Adrenal gland (tissue), 12 donors: ENCODE results near the gene PLEKHA7. TPM values are rescaled to one million over a fixed set of nuclear protein-coding genes. Genes with fewer than 3 reads are reported as not detected.

Source experiments
- DNase-seq, 7 donors: peaks; one replicate each; pipeline ENCODE4 v3.0.0-alpha.2; 2019 to 2020
- H3K27ac ChIP-seq, 5 donors: fragments of 200-600 bp; sonication (generic) in 4 of 5; 1 replicate in 3 of 5; 2 replicates in 2 of 5; pipeline versions ENCODE4 v1.5.1 to v1.8.0; 2016 to 2020; ENCODE audit warnings: mild to moderate bottlenecking in 1 of 5
- H3K27me3 ChIP-seq: fragments of 200-600 bp; 2 replicates; pipeline ENCODE4 v1.8.0; 2021
- H3K36me3 ChIP-seq, 2 donors: fragments of 200-600 bp; replicated peaks in 1 of 2; 1 replicate in 1 of 2; 2 replicates in 1 of 2; pipeline versions ENCODE4 v1.5.1 to v1.8.0; 2018 to 2022
- H3K4me1 ChIP-seq, 2 donors: fragments of 200-600 bp; replicated peaks in 1 of 2; 1 replicate in 1 of 2; 2 replicates in 1 of 2; pipeline versions ENCODE4 v1.5.1 to v1.8.0; 2018 to 2021
- H3K4me3 ChIP-seq, 4 donors: fragments of 200-600 bp; sonication (generic) in 3 of 4; one replicate each; pipeline ENCODE4 v1.5.1; 2016 to 2018
- H3K9me3 ChIP-seq, 3 donors: fragments of 200-600 bp; sonication (generic) in 1 of 3; replicated peaks in 1 of 3; 1 replicate in 2 of 3; 2 replicates in 1 of 3; pipeline versions ENCODE4 v1.5.1 to v1.8.0; 2016 to 2021
- CTCF ChIP-seq, 6 experiments: fragments of 450-650 bp in 4 of 6; fragments of 200-600 bp in 2 of 6; sonication (generic) in 1 of 6; IDR thresholded peaks; 1 replicate in 5 of 6; 2 replicates in 1 of 6; pipeline versions ENCODE4 v1.5.1 to v1.8.0; 2016 to 2021; ENCODE audit warnings: antibody characterized with exemption in 6 of 6, mild to moderate bottlenecking in 2 of 6, moderate library complexity in 1 of 6
- POLR2A ChIP-seq, 2 donors: fragments of 450-650 bp; IDR thresholded peaks; one replicate each; pipeline ENCODE4 v1.6.1; 2017; ENCODE audit warnings: antibody characterized with exemption in 2 of 2, mild to moderate bottlenecking in 2 of 2, moderate library complexity in 1 of 2
- whole genome bisulfite sequencing, 4 donors: extraction: QIAGEN DNeasy Blood & Tissue Kit in 2 of 4; methylation state at CpG; one replicate each; pipeline versions ENCODE4 v1.1.5 to v1.1.7; 2013 to 2017; 5-methylcytosine and 5-hydroxymethylcytosine counted together
- intact Hi-C, 2 donors: fragments of 100-400 bp; cut with DNase I; formaldehyde crosslinking; loops; one replicate each; pipeline versions ENCODE4 v1.14.1 to v1.15.0; 2022 to 2023
- polyA plus RNA-seq, 3 donors: library from polyadenylated mRNA; stranded (reverse); fragments of 200-250 nt in 2 of 3; fragments of 350-450 nt in 1 of 3; fragmentation: Illumina TruSeq in 1 of 3; extraction: RNeasy Lipid Tissue Mini Kit (QIAGEN cat#74804) in 1 of 3; gene quantifications; one replicate each; pipeline ENCODE4 v1.2.3, GENCODE V29; 2013 to 2014
- total RNA-seq, 9 donors: library from RNA; depleted of rRNA in 4 of 9; stranded (reverse); fragments of >200 nt in 4 of 9; fragments of 120-200 nt in 1 of 9; fragmentation: NEBNext Ultra II Directional in 1 of 9; extraction: Animal tissue kit (Norgen Biotek cat#: 25700) in 1 of 9; gene quantifications; one replicate each; pipeline versions ENCODE4 v1.1.0 to v1.2.4, GENCODE V29; 2013 to 2023
- donor health status: healthy with polysubstance abuse.
- donor health status: Bipolar disorder and iron deficiency.
- donor health status: DM: yes; HTN: yes; CAD: no.
- donor health status: DM: no; HTN: no; CAD: no.
- donor health status: DM: no; HTN: no; CAD: no.
- donor health status: DM: yes; HTN: yes; CAD: no.

The PLEKHA7 gene
- total and polyA plus RNA-seq, 12 donors: 0.54 to 23.7 (median 2.7) TPM

- DNase-seq: peak in 2 of 7 donors; percentile 21 to 23
- no peaks in the 10 kb centered on the region for H3K27me3 ChIP-seq
- H3K36me3 ChIP-seq: no peaks in the 10 kb centered on the region
- TF ChIP-seq POLR2A (IDR thresholded peaks at IDR 0.05) (no peak), CTCF (IDR thresholded peaks at IDR 0.05) (no peak)
- H3K9me3 ChIP-seq: no peaks in the 10 kb centered on the region
- H3K27ac ChIP-seq: no peak overlapping the region
- no peak overlapping the region for H3K4me3 ChIP-seq
- intact Hi-C loops: no loop called here
- H3K4me1 ChIP-seq: no peaks in the 10 kb centered on the region
- 33 to 71% (median 49%) methylated on average over 1 of the region's 1 CpG for WGBS, 4 donors
Measured at GRCh38 chr11:16860617-16861016, 153.6 kb downstream of the PLEKHA7 start.

- H3K27ac ChIP-seq: no peak overlapping the region
- 79 to 88% (median 86%) methylated on average over 2 to 6 of the region's 6 CpGs for WGBS, 4 donors
- no peaks in the 10 kb centered on the region for H3K9me3 ChIP-seq
- H3K36me3 ChIP-seq: no peaks in the 10 kb centered on the region
- no peaks in the 10 kb centered on the region for H3K27me3 ChIP-seq
- TF ChIP-seq POLR2A (IDR thresholded peaks at IDR 0.05) (no peak), CTCF (IDR thresholded peaks at IDR 0.05) (no peak)
- no peak for DNase-seq
- H3K4me3 ChIP-seq: no peak overlapping the region
- no peaks in the 10 kb centered on the region for H3K4me1 ChIP-seq
- intact Hi-C loops: no loop called here
Measured at GRCh38 chr11:16859651-16860050, 154.6 kb downstream of the PLEKHA7 start.

GRCh38 chr11:16857186-16857585 lies 157.0 kb downstream of the PLEKHA7 start:
- H3K4me1 ChIP-seq: no peaks in the 10 kb centered on the region
- 64 to 81% (median 72%) methylated on average over 4 of the region's 4 CpGs for WGBS, 4 donors
- no peaks in the 10 kb centered on the region for H3K27me3 ChIP-seq
- DNase-seq: no peak
- no peaks in the 10 kb centered on the region for H3K9me3 ChIP-seq
- no peak overlapping the region for H3K27ac ChIP-seq
- intact Hi-C loops: no loop called here
- TF ChIP-seq POLR2A (IDR thresholded peaks at IDR 0.05) (no peak), CTCF (IDR thresholded peaks at IDR 0.05) (no peak)
- H3K36me3 ChIP-seq: no peaks in the 10 kb centered on the region
- H3K4me3 ChIP-seq: no peak overlapping the region

GRCh38 chr11:16856022-16856471 lies 158.2 kb downstream of the PLEKHA7 start:
- no peak for DNase-seq
- intact Hi-C loops: no loop called here
- Histone ChIP-seq H3K4me3 (no peak overlapping the region), H3K4me1 (no peaks in the 10 kb centered on the region), H3K9me3 (no peaks in the 10 kb centered on the region), H3K27ac (no peak overlapping the region), H3K36me3 (no peaks in the 10 kb centered on the region), H3K27me3 (no peaks in the 10 kb centered on the region)
- 90 to 100% (median 95%) methylated on average over 2 to 3 of the region's 3 CpGs for whole genome bisulfite sequencing, 4 donors
- TF ChIP-seq CTCF (IDR thresholded peaks at IDR 0.05) (no peak), POLR2A (IDR thresholded peaks at IDR 0.05) (no peak)
